Posterior vena cava (tissue), 2 donors: ENCODE data around the gene TP53TG5. TPM values are rescaled to one million over a fixed set of nuclear protein-coding genes. Genes with fewer than 3 reads are reported as not detected.
A peak's percentile ranks its signal among the peaks of the same experiment; 100 is the strongest.

Experiments
- DNase-seq: peaks from one replicate; pipeline ENCODE4 v3.0.0-alpha.2; 2020; ENCODE audit warnings: low spot score
- intact Hi-C, 2 donors: fragments of 100-400 bp; cut with DNase I; formaldehyde crosslinking; loops; one replicate each; pipeline versions ENCODE4 v1.14.1 to v1.14.2; 2022 to 2023
- total RNA-seq, 2 donors: library from RNA; stranded (reverse); fragmentation: NEBNext Ultra II Directional; extraction: Animal tissue kit (Norgen Biotek cat#: 25700); gene quantifications; one replicate each; pipeline ENCODE4 v1.2.1, GENCODE V29; 2021
- donor health status: DM: yes; HTN: yes; CAD: no.
- donor health status: DM: yes; HTN: yes; CAD: no.

TP53TG5 gene
- total RNA-seq, 2 donors from 2014 or later: 1.4 to 2.0 TPM

- intact Hi-C loops: loop anchor here (2.0 to 5.0 kb wide), 2 partner anchors 34 to 35 kb away; no protein-coding TSS in a partner anchor
- DNase-seq: peak; percentile 90
Observed at GRCh38 chr20:45407067-45407745, 29.1 kb upstream of the TP53TG5 start.

- intact Hi-C loops: loop anchor here (2.0 to 5.0 kb wide), 2 partner anchors 34 kb away; no protein-coding TSS in a partner anchor
- peak; percentile 94 for DNase-seq
Observed at GRCh38 chr20:45406260-45407066, 28.3 kb upstream of the TP53TG5 start.

- intact Hi-C loops: loop anchor here (2.0 to 5.0 kb wide), 2 partner anchors 33 kb away; no protein-coding TSS in a partner anchor
- DNase-seq: peak; percentile 86
Observed at GRCh38 chr20:45405571-45406259, 27.6 kb upstream of the TP53TG5 start.

DNA sequence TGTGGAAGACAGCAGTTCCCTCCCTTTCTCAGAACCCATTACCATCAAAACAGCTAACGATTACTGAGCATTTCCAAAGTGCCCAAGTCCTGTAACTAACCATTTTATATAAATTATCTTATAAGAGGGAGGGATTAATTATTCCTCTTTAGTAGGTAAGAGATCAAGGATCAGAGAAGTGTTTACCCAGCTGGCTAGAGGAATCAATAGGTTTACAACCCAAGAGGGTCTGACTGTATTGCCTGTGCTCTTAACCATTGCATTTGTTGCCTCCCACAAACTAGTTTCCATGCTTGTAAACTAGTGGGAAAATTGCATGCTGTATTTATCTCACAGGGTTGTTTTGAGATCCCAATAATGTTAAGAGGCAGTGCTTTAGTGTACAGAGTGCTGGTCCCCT is 26.3 kb upstream of the TP53TG5 start:
- intact Hi-C loops: no loop called here

GRCh38 chr20:45402946-45403345 is 24.8 kb upstream of the TP53TG5 start:
- intact Hi-C loops: no loop called here
- no peak for DNase-seq

More for the DNA sequence above, 26.3 kb upstream of the TP53TG5 start:
- DNase-seq: no peak

DNA sequence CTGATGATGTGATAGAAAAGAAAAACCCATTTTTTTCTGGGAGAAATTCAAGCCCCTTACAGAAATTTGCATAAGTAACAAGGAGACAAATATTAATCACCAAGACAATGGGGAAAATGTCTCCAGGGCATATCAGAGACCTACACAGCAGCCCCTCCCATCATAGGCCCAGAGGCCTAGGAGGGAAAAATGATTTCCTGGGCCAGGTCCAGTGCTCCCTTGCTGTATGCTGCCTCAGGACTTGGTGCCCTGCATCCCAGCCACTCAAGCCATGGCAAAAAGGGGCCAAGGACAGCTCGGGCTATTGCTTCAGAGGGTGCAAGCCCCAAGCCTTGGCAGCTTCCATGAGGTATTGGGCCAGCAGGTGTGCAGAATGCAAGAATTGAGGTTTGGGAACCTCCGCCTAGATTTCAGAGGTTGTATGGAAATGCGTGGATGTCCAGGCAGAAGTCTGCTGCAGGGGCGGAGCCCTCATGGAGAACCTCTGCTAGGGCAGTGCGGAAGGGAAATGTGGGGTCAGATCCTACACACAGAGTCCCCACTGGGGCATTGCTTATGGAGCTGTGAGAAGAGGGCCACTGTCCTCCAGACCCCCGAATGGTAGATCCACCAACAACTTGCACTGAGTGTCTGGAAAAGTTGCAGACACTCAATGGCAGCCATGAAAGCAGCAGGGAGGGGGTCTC is 22.4 kb upstream of the TP53TG5 start:
- intact Hi-C loops: no loop called here
- no peak for DNase-seq

DNA sequence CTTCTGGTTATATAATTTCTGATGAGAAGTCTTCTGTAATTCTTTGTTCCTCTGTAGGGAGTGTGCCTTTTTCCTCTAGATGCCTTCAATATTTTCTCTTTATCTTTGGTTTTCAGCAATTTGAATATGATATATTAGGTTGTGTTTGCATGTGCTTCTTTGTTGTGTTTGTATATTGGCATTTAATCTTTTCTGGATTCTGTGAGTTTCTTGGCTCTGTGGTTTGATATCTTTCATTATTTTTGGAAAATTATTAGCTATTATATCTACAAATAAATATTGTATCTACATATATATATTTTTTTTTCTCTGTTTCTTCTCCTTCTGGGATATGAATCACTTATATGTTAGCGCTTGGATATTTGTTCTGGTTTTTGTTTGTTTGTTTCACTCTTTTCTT is 20.9 kb upstream of the TP53TG5 start:
- no peak for DNase-seq
- intact Hi-C loops: no loop called here

GRCh38 chr20:45395114-45395415 is 16.9 kb upstream of the TP53TG5 start:
- intact Hi-C loops: no loop called here
- no peak for DNase-seq

DNA sequence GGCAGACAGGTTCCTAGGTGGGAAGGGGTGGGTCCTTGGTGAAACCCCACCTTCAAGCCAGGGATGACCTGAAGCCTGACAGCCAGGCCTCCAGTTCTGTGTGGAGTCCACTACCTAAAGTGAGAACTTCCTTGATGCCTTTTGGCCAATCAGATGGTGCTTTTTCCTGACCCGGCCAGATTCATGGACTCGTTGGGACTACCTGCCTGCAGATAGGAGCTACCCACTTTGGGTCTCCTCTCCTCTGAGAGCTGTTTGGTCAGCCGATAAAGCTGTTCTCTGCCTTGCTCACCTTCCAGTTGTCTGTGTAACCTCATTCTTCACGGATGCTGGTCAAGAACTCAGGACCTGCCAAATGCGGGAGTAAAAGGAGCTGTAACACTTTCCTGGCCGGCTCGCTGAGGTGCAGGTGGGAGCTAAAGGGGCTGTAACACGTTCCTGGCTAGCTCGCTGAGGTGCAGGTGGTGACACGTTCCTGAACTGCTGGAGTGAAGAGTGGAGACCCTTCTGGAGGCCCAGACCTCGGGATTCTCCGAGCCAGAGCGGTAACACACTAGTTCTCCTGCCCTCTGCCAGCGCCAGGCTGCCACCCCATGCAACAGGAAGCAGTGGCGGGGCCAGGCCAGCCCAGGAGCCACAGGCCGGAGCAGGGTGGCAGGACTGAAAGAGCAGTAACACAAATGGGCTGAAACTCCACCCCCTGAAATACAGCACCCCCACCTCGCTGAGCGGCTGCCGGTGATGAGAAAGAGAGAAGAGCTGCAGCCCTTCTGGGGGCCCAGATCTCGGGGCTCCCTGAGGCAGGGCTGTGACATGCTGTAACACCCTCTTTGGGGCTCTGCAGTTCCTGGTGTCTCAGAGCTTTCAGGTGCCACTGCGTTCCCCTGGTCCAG is 16.3 kb upstream of the TP53TG5 start:
- DNase-seq: no peak
- intact Hi-C loops: no loop called here

- intact Hi-C loops: no loop called here
- no peak for DNase-seq
Observed at GRCh38 chr20:45392733-45393132, 14.6 kb upstream of the TP53TG5 start.

- DNase-seq: no peak
- intact Hi-C loops: no loop called here
Observed at GRCh38 chr20:45391559-45391958, 13.4 kb upstream of the TP53TG5 start.

DNA sequence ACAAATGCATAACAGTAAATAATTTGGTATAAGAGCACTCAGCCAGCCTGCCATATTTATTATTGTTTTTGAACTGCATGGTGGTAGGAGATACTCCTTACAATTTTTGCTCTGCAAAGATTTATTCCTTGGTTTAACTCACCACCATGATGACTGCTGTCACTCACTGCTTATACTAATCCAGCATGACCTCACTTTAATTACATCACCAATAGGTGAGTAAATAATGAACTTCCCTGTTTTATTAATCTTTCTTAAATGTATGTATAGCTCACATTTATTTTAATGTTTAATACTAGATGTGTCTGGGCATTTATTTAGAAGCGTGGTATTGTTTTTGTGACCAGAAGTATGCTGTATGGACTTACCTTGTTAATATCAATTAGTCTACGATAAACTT is 12.8 kb upstream of the TP53TG5 start:
- intact Hi-C loops: no loop called here
- no peak for DNase-seq

DNA sequence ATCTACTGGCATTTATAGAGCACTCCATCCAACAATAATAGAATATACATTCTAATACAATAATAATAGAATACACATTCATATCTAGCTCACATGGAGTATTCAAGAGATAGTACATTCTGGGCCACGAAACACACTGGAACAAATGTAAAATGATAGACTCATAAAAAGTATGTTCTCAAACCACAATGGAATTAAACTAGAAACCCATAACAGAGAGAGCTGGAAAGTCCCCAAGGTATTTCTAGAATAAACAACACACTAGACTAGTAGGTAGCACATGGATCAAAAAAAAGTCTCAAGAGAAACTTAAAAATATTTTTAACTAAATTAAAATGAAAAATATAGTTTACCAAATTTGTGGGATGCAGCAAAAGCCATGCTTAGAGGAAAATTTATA is 9.1 kb upstream of the TP53TG5 start:
- intact Hi-C loops: no loop called here
- DNase-seq: no peak

DNA sequence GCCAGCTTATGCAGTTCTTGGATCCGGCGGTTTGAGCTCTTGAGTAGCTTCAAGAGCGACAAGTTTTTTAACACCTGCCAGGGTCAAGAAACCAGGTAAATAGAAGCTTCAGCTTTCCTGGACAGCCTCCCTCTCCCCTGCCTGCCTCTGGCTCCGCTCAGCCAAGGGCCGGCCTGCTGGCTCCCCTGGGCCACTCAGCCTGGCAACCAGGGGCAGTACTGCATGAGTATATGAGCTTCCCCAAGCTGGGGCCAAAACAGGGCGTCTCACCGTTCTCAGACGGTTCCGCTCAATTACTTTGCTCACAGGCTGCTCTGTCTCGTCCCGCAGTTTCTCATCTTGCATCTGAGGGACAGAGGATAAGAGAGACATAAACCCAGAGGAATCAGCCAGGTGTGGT is 856 bp downstream of the TP53TG5 start:
- intact Hi-C loops: no loop called here

GRCh38 chr20:45374966-45375365 is 3.2 kb downstream of the TP53TG5 start:
- DNase-seq: no peak
- intact Hi-C loops: loop anchor here in 1 of 2 donors (5.0 kb wide), 2 partner anchors 32 to 58 kb away; partner anchors contain the start of gene DBNDD2

More for the DNA sequence above, 856 bp downstream of the TP53TG5 start:
- no peak for DNase-seq

- intact Hi-C loops: loop anchor here in 1 of 2 donors (5.0 kb wide), 2 partner anchors 33 to 57 kb away; partner anchors contain the start of gene DBNDD2
- DNase-seq: no peak
Observed at GRCh38 chr20:45374101-45374467, 4.0 kb downstream of the TP53TG5 start.

DNA sequence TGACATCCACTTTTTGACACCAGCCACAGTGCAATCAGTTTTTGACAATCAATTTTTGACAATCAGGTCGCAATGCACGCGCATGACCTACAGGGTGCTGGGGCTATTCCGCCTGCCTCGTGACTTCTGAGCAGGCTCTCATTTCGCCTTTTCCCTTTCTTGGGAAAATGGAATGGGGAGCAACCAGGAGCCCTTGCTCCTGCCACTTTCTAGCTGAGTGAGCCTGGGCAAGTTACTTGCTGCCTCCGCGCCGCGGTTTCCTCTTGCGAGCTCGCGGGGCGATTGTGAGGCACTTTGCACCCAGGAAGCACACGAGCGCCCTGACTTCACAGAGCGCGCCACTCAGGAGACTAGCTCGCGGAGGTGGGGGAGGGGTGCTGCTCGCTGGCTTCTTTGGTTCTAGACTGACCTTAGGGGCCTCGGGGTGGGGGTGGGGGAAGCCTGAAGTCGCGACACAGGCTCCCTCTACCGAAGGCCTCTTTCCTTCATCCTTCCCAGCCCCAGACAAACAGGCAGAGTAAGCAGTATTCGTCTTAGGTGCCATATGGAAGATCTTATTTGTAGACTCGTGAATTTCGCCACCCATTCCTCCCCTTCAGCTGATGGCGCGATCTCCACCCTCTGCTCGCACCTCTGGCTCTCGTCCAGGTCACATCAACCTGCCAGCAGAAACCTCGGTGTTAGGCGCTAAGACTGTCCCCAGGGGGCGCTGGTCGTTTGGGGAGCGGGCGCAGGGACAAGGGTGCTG is 4.6 kb downstream of the TP53TG5 start:
- peak; percentile 96 for DNase-seq
- intact Hi-C loops: loop anchor here (2.0 to 5.0 kb wide), 3 partner anchors 33 to 56 kb away; partner anchors contain the start of gene DBNDD2 (in 1 of the 2)
